Measurements from ENCODE around the gene UAP1L1. TPM values are rescaled to one million over a fixed set of nuclear protein-coding genes. Genes with fewer than 3 reads are reported as not detected.
A peak's percentile ranks its signal among the peaks of the same experiment; 100 is the strongest.

Gene UAP1L1
- total RNA-seq, 2 experiments from 2014 or later, result 49.8 to 50.1 TPM

GRCh38 chr9:137127301-137128157 is 50.2 kb downstream of the UAP1L1 start:
- ATAC-seq, result no peak
- peak overlapping the region; percentile 87 for H3K4me3 Mint-ChIP-seq
- intact Hi-C loops (cut with micrococcal nuclease), result loop anchor here (10.0 kb wide), 1 partner anchor 47 kb away; the partner anchor contains the start of genes LRRC26 and TMEM210
- peak overlapping the region; percentile 90 for H3K27ac Mint-ChIP-seq
- POLR2A ChIA-PET, result interaction anchor here (0.6 to 1.5 kb wide), 7 partner anchors 10 to 654 kb away, joined by 3 to 5 read pairs (median 4); partner anchors contain the start of genes RNF208 and TUBB4B
- peaks cover 20% of the 10 kb centered on the region for H3K4me1 Mint-ChIP-seq (ENCODE audit: low read depth)
- peaks cover 2% of the 10 kb centered on the region for H3K36me3 Mint-ChIP-seq (ENCODE audit: low read depth)
- no peak for TF ChIP-seq CTCF (IDR thresholded peaks at IDR 0.05)
- H3K9me3 Mint-ChIP-seq, result no peaks in the 10 kb centered on the region
- peak; percentile 52 for DNase-seq
- H3K27me3 Mint-ChIP-seq, result no peaks in the 10 kb centered on the region
- CTCF ChIA-PET, result interaction anchor here (0.6 to 2.5 kb wide), 10 partner anchors 9 to 486 kb away, joined by 3 to 14 read pairs (median 4); partner anchors contain the start of genes CYSRT1, DPP7 and TPRN

GRCh38 chr9:137128158-137128861 is 51.0 kb downstream of the UAP1L1 start:
- peak overlapping the region; percentile 87 for H3K4me3 Mint-ChIP-seq

GRCh38 chr9:137128862-137129455 is 51.6 kb downstream of the UAP1L1 start:
- no peak for ATAC-seq
- H3K4me1 Mint-ChIP-seq (ENCODE audit: low read depth), result peaks cover 17% of the 10 kb centered on the region
- ChIA-PET CTCF (interaction anchor here (0.8 to 2.4 kb wide), 14 partner anchors 22 to 112 kb away, joined by 3 to 10 read pairs (median 4); partner anchors contain the start of genes LRRC26, RNF224, TPRN and TUBB4B), POLR2A (interaction anchor here (0.8 to 2.7 kb wide), 23 partner anchors 9 to 401 kb away, joined by 3 to 16 read pairs (median 4); partner anchors contain the start of genes ANAPC2, GRIN1, MAN1B1 and RNF208)
- H3K9me3 Mint-ChIP-seq, result no peaks in the 10 kb centered on the region
- H3K4me3 Mint-ChIP-seq, result peak overlapping the region; percentile 87
- no peak for TF ChIP-seq CTCF (IDR thresholded peaks at IDR 0.05)
- intact Hi-C loops (cut with micrococcal nuclease), result loop anchor here (10.0 kb wide), 1 partner anchor 46 kb away; the partner anchor contains the start of genes LRRC26 and TMEM210
- peak overlapping the region; percentile 90 for H3K27ac Mint-ChIP-seq
- H3K36me3 Mint-ChIP-seq (ENCODE audit: low read depth), result peaks cover 2% of the 10 kb centered on the region
- peak; percentile 43 for DNase-seq
- H3K27me3 Mint-ChIP-seq, result peaks cover 2% of the 10 kb centered on the region

More at GRCh38 chr9:137128158-137128861, 51.0 kb downstream of the UAP1L1 start:
- Mint-ChIP-seq H3K4me1 (ENCODE audit: low read depth) (peaks cover 20% of the 10 kb centered on the region), H3K27ac (peak overlapping the region; percentile 90), H3K9me3 (no peaks in the 10 kb centered on the region), H3K36me3 (ENCODE audit: low read depth) (peaks cover 2% of the 10 kb centered on the region), H3K27me3 (peaks cover 2% of the 10 kb centered on the region)
- ChIA-PET CTCF (interaction anchor here (0.6 to 2.5 kb wide), 12 partner anchors 10 to 487 kb away, joined by 3 to 14 read pairs (median 4); partner anchors contain the start of genes LRRC26, TPRN and TUBB4B), POLR2A (interaction anchor here (0.6 to 2.7 kb wide), 13 partner anchors 9 to 654 kb away, joined by 3 to 16 read pairs (median 5); partner anchors contain the start of genes ANAPC2, MAN1B1 and SSNA1)
- no peak for TF ChIP-seq CTCF (IDR thresholded peaks at IDR 0.05)
- ATAC-seq (peak; percentile 12), DNase-seq (peak; percentile 57)
- intact Hi-C loops (cut with micrococcal nuclease), result loop anchor here (10.0 kb wide), 1 partner anchor 46 kb away; the partner anchor contains the start of genes LRRC26 and TMEM210

- H3K36me3 Mint-ChIP-seq (ENCODE audit: low read depth), result peaks cover 2% of the 10 kb centered on the region
- DNase-seq, result peak; percentile 91
- no peak for TF ChIP-seq CTCF (IDR thresholded peaks at IDR 0.05)
- H3K9me3 Mint-ChIP-seq, result no peaks in the 10 kb centered on the region
- POLR2A ChIA-PET, result interaction anchor here (0.7 to 2.7 kb wide), 24 partner anchors 8 to 402 kb away, joined by 3 to 16 read pairs (median 4); partner anchors contain the start of genes ANAPC2, GRIN1, MAN1B1 and RNF208
- peak overlapping the region; percentile 68 for H3K27ac Mint-ChIP-seq
- H3K4me3 Mint-ChIP-seq, result peak overlapping the region; percentile 87
- H3K4me1 Mint-ChIP-seq (ENCODE audit: low read depth), result peaks cover 17% of the 10 kb centered on the region
- intact Hi-C loops (cut with micrococcal nuclease), result loop anchor here (10.0 kb wide), 1 partner anchor 45 kb away; the partner anchor contains the start of genes LRRC26 and TMEM210
- peaks cover 4% of the 10 kb centered on the region for H3K27me3 Mint-ChIP-seq
- CTCF ChIA-PET, result interaction anchor here (0.8 to 2.4 kb wide), 16 partner anchors 21 to 111 kb away, joined by 3 to 10 read pairs (median 4); partner anchors contain the start of genes LRRC26, RNF224, TPRN and TUBB4B
- peak; percentile 96 for ATAC-seq
Measured at GRCh38 chr9:137129456-137130175, 52.3 kb downstream of the UAP1L1 start.

Data from activated CD8-positive, alpha-beta T cell treated with anti-CD3 and anti-CD28 coated beads for 36 hours (primary cell).